NCI-H1694 (cell line): Measurements from ENCODE around the gene CEP63.
"Not testable (repeated sequence)": the region's sequence is repeated elsewhere in the genome, so short reads cannot be mapped to it uniquely, and the experiment has no call there.

Source experiments
- DNase-seq: peaks from one replicate; lab custom pipeline; 2025; lab: John Stamatoyannopoulos, UW

Gene CEP63

DNA sequence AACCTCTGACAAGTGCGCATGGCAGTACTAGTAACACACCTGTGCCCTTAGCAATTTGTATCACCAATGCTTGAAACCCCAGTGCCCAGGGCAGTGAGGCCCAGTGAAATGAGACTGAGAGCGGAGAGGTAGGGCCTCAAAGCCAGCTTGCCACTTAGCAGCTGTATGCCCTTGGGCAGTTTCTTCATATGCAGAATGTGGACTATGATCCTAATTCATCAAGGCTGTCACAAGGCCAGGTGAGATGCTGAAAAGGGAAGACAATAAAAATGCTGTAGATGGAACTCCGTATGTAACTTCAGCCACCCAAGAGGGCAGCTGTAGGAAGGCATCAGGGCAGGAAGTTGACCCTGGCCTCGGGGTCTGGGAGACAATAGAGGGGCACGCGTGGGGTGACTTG, 90.6 kb downstream of the CEP63 start:
- no peak for DNase-seq

DNA sequence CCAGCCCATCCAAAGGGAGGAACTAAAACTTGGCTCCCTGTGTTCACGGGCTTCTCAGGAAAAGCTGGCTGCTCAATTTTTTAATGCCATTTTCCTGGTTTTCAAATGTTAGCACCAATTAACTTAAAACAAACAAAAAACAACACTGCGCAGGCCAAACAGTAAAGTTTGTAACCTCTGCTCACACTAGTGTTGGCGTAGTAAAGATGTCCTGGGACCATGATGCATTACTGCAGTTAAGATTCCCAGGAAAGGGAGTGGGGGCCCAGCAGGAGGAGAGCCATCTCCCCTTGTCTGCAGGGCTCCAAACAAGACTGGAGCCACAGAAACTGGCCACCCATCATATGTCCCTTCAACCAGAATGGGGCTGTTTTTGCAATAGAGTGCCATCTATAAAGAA, 91.0 kb downstream of the CEP63 start:
- no peak for DNase-seq

DNA sequence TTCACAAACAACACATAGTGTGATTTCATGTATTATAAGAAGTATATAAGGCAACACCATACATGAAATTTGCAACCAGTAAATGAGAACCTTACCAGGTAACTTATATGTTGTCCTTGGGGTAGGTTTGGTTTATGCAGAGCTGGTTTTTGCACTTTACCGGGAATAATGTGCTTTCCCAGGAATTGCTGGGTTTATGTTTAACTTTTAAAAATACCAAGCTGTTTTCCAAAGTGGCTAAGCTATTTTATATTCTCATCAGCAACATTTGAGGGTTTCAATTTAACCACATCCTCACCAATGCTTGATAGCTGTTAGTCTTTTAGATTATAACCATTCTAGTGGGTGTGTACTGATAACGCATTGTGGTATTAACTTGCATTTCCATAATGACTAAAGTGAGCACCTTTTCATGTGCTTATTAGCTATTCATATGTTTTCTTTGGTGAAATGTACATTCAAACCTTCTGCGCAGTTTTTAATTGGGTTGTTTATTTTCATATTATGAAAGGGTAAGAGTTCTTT, 93.3 kb downstream of the CEP63 start:
- no peak for DNase-seq

DNA sequence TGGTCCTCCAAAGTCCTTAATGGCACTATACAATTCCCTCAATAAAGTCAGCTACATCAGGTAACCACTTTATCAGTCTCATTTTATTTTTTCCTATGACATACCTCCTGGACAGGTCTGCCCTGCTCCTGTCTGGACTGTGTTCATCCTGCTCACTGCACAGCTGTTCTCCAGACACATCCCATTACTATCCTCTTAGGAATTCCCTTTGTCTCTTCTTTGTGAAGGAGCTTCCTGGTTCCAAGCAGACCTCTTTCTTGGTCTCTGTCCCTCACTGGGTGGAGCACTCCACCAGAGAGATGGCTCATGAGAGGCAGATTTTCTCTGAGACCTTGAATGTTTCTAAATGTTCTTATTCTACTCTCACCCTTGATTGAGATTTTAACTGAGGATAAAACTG, 104.9 kb downstream of the CEP63 start:
- DNase-seq = no peak

DNA sequence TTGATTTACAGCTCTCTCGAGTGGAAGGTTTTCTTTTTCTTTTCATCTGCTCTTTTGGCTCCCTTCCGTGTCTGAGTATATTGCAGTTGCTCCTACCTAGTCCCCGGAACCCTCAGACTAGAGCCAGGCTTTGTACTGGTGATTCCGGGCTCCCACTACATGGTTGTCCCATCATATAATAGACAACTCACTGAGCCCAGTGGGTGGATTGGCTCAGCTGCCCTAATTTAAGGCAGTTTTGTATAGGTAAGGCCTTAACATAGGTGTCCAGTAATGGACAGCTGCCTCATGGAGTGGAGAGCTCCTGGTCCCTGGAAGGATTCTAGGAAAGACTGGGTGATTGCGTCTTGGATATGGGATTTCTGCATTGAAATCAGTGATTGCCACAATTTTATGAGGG, 106.9 kb downstream of the CEP63 start:
- DNase-seq = no peak

DNA sequence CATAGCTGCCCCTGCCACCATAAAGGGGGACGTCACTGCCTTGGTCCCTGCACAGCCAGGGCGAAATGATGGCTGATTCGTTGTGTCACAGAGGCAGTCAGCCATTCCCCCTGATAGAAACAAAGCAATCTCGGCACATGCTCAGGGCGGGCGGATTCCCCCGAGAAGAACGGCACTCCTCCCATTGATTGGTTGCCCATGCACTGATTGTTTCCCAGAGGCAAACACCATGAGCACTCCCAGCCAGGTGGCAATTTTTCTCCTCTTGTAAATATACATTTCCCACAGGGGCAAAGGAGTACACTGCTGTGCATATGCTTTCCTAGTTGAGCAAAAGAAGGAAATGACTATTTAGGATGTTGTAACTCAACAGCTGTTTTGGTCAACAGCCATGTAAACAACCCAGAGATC, 108.5 kb downstream of the CEP63 start:
- no peak for DNase-seq

DNA sequence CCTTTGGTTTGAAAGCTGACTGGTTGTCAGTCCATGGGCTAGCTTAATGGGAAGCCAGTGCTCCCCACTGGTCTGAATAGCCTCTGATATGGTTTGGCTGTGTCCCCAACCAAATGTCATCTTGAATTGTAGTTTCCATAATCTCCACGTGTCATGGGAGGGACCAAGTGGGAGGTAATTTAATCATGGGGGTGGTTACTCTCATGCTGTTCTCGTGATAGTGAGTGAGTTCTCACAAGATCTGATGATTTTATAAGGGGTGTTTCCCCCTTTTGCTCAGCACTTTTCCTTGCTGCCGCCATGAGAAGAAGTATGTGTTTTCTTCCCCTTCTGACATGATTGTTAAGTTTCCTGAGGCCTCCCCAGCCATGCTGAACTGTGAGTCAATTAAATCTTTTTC, 109.1 kb downstream of the CEP63 start:
- not testable (repeated sequence) for DNase-seq

DNA sequence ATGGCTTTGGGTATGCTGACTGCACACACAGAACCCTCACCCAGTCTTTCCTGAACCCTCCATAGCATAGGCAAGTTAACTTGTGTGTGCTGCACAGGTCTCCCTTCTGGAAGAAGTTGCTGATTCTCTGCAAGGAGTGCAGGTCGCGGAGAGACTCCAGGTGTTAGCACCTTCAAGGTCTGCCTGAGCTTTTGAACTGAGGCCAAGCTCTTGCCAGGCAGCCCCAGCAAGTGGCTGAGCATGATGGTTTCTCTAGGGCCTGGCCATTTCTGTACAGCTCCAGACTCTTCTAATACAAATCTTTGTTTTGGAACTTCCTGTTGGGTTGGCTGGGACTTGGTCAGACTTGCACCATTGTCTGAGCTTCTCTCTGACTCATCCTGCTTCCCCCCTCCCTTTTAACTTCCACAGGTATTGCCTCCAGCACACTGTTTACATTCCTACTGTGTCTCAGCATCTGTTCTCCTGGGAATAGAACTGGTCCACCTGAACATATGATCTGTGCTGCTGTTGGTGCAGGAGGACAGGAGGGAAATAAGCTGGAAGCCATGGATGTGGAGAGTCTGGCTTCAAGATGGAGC, 111.6 kb downstream of the CEP63 start:
- DNase-seq = no peak

DNA sequence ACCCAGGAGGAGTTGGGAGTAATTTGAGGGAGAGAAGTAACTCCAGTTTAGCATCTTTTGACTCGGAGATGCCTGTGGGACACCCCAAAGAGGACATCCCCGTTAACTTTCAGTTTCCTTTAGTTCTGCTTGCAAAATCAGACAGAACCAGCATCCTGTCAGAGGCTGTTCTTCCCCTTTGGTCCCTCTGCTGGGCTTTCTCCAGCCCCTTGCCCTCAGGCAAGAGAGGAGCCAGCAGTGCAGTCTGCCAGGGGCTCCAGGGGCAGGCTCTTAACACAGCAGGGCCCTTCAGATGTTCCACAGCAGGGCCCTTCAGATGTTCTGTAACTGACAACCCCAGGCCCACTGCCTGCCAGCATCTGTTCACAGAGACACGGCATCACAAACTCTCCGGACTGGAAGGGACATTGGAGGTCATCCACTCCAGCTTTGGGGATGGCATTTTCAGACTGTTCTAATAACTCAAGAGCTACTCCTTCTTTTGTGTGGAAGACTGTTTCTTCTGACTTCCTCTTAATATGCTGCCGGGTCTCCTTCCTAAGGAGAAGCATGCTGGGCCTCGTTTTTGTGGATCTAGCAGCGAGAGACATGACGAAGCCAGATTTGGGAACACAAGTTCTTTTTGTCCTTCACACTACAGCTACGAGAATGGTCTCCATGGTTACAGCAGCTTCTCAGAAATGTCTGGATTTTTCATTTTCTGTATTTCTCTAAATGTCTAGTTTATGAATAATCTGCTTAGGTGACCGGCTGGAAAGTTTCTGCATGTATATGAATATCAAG, 113.1 kb downstream of the CEP63 start:
- DNase-seq = no peak

DNA sequence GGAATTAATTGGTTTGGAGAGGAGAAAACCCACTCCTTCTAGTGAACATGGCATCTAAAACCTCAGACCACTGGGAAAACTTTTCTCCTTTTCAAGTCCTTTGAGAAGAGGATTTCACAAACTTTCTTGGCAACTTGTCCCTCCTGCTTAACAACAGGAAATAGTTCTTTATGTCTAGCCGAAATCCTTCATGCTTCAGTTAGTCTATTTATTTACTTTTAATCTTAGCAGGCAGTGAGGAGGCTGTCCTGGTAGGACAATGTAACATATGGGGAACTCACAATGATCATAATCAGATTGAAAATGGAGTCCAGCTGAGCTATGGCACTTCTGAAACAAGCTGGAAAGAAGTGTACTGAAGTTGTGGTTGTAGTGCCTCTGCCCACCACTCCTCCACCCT, 114.3 kb downstream of the CEP63 start:
- no peak for DNase-seq

DNA sequence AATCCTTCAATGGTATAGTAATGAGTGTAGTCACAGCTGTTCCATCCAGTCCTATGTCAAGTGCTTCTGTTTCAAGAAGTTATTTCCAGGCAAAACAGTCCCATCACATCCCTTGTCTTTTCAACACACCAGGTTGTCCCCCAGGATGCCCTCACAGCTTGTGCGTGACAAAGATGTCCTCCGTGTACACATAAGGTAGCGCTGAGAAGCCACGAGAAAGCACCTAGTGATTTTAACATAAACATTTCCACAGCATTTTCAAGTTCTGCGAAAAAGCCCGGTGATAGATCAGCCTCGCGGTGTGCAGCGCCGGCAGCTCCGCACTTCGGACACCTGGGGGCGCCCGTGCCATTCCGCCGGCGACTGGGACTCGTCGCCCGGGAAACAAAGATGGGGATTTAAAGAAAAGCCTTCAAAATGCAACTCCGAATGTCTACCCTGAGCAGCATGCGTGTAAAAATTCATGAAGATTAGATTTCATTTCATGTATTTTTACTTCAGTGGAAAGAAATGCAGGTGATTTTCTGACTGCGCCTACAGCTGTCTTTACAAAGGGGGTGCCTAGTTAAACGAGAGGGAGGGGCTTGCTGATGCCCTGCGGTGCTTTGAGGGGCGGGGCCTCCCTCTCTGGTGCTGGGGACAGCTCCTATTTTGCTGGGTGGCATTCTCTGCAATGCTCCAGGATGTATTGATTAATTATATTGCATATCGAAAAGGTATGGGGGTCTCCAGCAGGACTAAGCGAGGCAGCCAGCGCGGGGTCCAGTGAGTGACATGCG, 115.0 kb downstream of the CEP63 start:
- DNase-seq = peak; percentile 39

DNA sequence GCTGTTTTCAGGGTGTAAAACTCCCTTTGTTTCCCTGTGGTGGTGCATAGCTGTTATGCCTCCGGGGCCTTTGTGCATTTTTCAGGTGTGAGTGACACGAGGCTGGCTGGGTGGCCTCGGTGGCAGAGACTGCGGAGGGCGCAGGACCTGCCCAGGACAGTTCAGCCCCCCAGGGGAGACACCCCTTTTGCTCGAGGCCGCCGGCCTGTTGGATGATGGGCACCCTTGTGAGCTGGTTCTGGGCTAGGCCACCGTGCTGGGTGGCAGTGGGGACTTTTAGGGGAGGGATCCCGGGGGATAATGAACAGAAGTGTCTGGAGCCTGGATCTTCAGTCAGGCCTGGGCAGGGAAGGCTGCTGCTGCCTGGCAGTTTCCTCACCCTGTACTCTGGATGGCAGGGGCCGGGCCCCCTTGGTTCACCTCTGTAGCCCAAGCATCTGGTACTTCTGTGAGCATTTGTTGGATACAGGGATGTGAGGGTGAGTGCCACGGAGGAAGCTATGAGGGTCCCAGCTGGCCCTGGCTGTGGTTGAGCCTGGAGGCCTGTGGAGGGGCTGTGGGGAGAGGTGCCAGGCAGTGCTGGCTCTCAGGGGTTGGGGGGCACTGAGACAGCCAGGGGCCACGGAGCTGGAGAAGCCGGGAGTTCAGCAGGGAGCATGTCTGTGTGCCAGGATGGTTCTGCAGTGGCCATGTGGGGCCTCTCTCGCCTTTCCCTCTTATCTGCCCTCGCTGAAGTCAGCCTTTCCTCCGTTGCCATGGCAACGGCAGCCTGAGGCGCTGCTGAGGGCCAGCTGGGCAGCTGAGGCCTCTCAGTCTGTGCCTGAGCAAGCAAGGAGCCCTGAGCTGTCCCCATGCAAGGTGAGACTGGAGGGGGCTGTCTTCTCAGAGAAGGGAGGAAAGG, 115.9 kb downstream of the CEP63 start:
- no peak for DNase-seq

DNA sequence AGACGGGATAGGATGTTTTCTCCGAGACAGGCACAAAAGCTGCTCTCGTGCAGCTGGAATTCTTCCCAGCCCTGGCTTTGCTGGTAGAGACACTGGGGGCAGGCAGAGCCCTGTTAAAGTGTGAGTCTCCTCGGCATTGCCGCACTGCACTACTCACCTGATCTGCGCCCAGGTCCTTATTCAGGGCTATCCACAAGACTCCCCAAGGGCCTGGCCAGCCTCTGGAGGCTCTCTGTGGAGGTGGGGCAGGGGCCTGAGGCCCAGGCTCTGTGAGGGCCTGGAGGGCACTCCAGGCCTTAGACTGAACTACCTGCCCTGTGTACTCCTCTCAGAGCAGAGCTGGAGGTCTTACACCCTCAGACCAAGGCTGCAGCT, 116.6 kb downstream of the CEP63 start:
- DNase-seq = no peak

DNA sequence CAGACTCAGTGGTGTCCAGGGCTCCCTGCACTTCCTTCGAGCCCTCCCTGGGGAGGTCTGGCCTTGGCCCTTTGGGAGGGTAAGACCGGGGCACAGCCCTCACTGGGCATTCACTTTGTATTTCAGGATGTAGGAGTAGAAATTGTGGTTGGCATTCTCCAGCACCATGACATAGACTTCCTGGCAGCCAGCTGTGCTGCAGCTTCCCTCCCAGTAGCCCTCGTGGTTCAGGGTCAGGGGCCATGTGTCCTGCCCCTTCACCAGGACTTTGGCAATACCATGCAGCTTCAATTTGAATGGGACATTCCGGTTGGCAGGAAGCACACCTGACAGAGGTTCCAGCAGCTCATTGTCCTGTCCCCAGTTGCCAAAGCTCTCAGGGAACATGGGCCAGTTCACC, 117.6 kb downstream of the CEP63 start:
- no peak for DNase-seq

DNA sequence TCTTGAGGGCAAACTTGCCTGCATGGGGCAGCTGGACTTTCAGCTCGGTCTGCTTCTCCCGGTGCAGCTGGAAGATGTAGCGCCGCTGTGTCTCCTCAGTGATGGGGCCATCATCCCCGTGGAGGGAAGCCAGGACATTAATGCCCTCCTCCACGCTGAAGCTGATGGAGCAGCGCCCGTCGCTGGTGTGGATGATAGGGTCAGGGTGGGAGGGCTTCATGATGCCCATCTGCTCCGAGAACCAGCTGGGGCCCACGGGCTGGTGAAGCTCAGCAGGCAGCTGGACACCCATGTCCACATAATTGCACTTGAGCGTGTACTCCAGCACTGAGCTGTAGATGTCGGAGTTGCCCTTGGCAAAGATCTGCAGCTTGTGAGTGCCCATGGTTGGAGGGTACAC, 118.1 kb downstream of the CEP63 start:
- DNase-seq = no peak

DNA sequence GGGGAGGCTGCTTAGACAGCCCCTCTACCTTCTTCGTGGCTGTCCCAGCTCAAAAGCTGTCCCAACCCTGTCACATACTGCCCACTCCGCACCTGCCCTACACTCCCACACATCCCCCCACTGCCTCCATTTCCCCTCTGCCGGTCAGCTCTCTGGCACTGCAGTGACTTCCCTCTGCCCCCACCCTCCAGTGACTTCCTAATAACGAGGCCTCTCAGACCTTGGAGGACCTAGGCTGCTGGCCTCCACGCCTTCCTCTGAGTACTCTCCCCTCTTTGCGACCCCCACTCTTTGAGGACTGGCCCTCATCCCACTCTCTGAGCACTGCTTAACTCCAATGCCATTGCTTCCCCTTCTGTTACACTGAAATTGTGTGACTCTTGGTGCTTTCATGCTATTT, 119.7 kb downstream of the CEP63 start:
- DNase-seq = no peak

DNA sequence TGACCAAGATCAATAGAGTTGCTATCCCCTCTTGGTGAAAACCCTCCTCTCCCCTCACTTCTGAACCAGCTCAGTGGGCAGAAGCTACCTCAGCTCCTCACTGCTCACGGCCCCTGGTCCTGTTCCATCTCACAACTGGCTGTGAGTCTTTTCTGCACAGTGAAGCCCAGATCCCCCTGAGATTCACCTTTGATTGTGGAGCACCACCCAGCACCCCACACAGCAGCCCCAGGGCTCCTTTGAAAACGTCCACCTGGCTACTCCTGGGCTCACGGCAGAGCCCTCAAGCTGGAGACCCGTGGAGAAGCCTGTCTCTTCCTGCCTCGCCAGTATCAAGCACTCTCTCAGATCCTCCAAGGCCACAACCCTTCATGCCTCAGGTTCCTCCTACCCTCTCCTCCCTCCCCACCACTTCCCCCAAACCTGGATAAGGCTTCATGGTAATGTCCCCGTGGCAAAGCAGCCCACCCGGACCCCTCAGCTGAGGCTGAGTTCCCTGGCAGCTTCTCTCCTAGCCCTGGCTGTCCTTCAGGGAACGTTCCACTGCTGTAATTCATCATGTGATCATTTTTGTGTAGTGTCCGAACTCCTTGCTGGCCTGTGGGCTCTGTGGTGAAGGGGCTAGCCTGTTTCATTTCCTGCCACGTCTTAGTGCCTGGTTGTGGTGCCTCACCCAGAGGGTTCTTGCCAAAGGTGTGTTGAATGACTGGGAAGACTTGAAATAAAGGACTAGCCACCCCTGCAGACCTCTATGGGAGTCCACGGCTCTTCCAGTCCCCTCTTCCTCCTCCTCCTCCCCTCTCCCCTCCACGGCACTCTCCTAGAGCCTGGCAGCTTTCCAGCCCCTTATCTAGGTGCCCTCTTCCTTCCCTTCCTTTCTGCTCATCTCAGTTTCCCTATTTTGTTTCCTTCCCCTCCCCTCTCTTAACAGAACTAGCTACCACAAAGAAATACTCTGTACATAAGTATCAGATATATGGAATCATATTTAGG, 120.5 kb downstream of the CEP63 start:
- no peak for DNase-seq

DNA sequence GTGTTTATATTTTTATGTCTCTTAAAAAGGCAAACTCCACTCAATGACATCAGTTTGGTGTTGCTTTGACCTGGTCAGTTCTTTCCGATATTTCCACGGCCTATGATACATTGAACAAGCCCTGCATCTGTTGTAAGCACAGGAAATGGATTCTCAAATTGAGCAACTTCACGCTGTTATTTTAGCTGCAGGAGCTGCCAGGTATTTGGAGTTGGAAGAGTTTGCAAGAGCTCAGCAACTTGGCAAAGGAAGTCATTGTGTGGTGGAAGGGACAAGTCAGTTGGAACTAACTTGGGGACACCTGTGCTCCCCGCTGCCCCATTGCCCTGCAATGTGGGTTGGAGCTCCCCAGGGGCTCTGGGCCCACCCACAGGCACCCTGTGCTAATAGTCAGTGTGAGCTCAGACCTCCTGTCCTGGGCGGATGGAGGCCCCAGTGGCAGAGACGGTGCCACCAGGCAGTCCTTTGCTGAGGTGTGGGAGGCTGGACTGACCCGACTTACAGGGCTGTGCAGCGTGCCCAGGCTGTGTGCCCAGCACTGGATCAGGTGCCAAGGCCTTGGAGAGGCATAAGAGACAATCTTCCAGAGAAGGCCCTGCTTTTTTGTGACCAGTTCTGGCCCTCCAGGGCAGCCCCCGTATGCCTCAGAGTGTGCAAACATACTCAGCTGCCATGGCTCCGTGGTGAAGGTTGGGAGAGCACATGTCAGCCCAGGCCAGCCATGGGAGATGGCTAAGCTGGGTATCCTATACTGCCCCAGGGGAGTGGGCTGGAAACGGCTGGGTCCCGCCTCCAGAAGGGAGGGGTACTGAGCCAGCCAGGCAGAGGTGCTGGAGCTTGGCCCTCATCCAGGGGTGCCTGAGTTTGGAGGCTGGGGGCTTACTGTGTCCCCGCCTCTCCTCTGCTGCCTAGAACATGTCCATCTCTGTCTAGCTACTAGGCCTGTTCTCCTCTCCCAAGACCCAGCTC, 121.5 kb downstream of the CEP63 start:
- DNase-seq = no peak

DNA sequence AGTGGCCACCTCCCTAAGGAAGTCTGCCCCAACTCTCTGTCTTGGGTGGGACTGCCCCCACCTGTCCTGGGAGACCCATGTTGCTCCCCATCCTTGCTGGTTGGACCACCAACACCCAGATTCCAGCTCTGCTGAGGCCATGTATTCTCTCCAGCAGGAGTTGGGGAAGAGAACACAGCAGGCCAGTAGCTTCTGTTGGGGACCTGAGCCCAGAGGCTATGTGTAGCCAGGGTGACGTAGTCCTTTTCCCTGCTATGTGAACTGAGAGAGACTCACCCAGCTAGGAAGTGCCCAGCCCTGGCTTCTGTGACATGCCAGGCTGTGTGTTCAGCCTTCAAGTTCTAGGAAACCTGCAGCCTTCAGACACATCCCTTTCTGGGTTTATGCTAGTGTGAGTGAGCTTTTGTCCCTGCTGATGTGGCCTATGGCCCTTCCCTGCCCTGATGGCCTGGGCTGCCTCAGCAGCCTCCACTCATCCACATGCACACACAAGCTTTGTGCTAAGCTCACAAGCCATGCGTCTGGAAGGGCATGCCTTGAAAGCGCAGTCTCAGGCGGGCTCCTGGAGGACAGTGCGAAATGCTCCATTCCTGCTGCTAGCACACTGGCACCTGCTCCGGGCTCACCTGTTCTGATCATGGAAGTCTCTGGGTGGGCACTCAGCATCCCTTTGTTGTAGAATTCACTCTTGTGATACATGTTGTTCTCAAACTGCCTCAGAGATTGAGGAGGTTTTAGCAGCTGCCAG, 122.3 kb downstream of the CEP63 start:
- no peak for DNase-seq
